Activated CD4-positive, alpha-beta memory T cell treated with anti-CD3 and anti-CD28 coated beads, Interleukin-2, amount 10 ng/mL, durations not matched to agents 7 days and 5 days (primary cell): Measurements from ENCODE around the gene ACP2. TPM values are rescaled to one million over a fixed set of nuclear protein-coding genes. Genes with fewer than 3 reads are reported as not detected.
A peak's percentile ranks its signal among the peaks of the same experiment; 100 is the strongest.

Experiments
- CTCF ChIA-PET: fragments of 350-600 bp; sonication (Branson Sonifier 250); formaldehyde crosslinking; loops from one replicate; lab custom pipeline; 2021; ENCODE audit warnings: antibody characterized with exemption, inconsistent platforms; lab: Charles Lee
- POLR2A ChIA-PET: fragments of 350-600 bp; sonication (Branson Sonifier 250); formaldehyde crosslinking; loops from one replicate; lab custom pipeline; 2021; ENCODE audit warnings: antibody characterized with exemption; lab: Charles Lee
- DNase-seq: peaks from one replicate; pipeline ENCODE4 v3.0.0-alpha.2; 2020
- H3K27ac Mint-ChIP-seq: one replicate; pipeline ENCODE4 v1.8.0; 2021; ENCODE audit warnings: mild to moderate bottlenecking, mixed read lengths
- H3K27me3 Mint-ChIP-seq: one replicate; pipeline ENCODE4 v1.8.0; 2021; ENCODE audit warnings: mixed read lengths
- H3K36me3 Mint-ChIP-seq: one replicate; pipeline ENCODE4 v1.8.0; 2021; ENCODE audit warnings: low read depth, mixed read lengths
- H3K4me1 Mint-ChIP-seq: one replicate; pipeline ENCODE4 v1.8.0; 2021; ENCODE audit warnings: mixed read lengths
- H3K4me3 Mint-ChIP-seq: one replicate; pipeline ENCODE4 v1.8.0; 2021; ENCODE audit warnings: mild to moderate bottlenecking, mixed read lengths
- H3K9me3 Mint-ChIP-seq: one replicate; pipeline ENCODE4 v1.8.0; 2021; ENCODE audit warnings: mixed read lengths
- total RNA-seq, 2 experiments: library from RNA; stranded (reverse); gene quantifications; one replicate each; pipeline ENCODE4 v1.2.3, GENCODE V29; 2021

Gene ACP2
- total RNA-seq, 2 experiments from 2014 or later: 26.6 to 27.1 TPM

DNA sequence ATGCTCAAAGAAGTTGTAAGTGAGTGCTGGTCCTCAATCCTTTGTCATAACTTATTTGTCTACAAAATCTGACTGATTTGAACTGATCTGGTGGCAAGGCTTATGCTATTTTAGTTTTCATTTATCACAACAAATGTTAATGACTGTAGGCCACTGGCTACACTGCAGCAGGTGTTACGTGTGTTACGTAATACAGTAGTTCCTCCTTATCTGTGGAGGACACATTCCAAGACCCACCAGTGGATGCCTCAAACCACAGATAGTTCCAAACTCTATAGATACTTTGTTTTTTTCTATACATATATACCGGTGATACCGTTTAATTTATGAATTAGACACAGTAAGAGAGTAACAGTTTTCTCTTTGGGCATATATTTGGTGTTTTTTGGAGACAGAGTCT lies 28.3 kb upstream of the ACP2 start:
- no peaks in the 10 kb centered on the region for H3K27me3 Mint-ChIP-seq
- ChIA-PET CTCF (no interaction called here), POLR2A (no interaction called here)
- H3K9me3 Mint-ChIP-seq: no peaks in the 10 kb centered on the region
- DNase-seq: no peak
- H3K36me3 Mint-ChIP-seq: peaks cover 72% of the 10 kb centered on the region
- peaks cover 14% of the 10 kb centered on the region for H3K4me1 Mint-ChIP-seq
- no peak overlapping the region for H3K4me3 Mint-ChIP-seq
- no peak overlapping the region for H3K27ac Mint-ChIP-seq

DNA sequence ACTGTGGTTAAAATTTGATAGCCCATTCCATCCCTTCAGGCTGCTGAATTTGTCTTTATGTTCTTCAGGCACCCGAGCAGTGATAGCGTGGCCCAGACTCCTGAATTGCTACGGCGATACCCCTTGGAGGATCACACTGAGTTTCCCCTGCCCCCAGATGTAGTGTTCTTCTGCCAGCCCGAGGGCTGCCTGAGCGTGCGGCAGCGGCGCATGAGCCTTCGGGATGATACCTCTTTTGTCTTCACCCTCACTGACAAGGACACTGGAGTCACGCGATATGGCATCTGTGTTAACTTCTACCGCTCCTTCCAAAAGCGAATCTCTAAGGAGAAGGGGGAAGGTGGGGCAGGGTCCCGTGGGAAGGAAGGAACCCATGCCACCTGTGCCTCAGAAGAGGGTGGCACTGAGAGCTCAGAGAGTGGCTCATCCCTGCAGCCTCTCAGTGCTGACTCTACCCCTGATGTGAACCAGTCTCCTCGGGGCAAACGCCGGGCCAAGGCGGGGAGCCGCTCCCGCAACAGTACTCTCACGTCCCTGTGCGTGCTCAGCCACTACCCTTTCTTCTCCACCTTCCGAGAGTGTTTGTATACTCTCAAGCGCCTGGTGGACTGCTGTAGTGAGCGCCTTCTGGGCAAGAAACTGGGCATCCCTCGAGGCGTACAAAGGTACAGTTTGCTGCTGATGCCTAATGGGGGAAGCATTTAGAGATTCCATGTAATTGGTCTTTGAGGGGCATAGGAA lies 26.1 kb upstream of the ACP2 start:
- CTCF ChIA-PET: interaction anchor here (0.5 to 2.6 kb wide), 3 partner anchors 15 to 100 kb away, joined by 3 to 8 read pairs (median 4); no protein-coding TSS in a partner anchor
- POLR2A ChIA-PET: interaction anchor here (0.8 kb wide), 1 partner anchor 95 kb away, joined by 3 read pairs; no protein-coding TSS in a partner anchor
- Mint-ChIP-seq H3K4me3 (no peak overlapping the region), H3K4me1 (peaks cover 27% of the 10 kb centered on the region), H3K9me3 (no peaks in the 10 kb centered on the region), H3K27ac (no peak overlapping the region), H3K36me3 (peaks cover 68% of the 10 kb centered on the region), H3K27me3 (no peaks in the 10 kb centered on the region)
- no peak for DNase-seq

DNA sequence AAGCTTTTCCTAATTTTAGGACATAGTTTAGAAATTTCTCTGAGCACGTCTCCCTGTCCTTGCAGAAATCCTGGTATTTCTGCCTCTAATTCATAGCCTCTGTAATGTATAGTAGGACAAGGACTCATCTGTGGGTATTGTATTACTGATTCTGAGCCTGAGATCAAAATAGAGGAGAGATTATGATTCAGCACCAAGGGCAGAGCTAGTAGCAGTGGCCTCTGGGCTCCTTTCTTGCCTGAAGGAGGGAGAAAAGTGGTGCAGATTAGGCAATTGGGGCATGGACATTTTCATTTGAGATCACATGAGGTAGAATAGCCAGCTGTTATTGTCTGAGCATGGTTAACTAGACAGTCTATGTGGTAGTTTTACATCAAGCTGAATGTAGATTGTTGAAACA lies 24.1 kb upstream of the ACP2 start:
- no peak overlapping the region for H3K27ac Mint-ChIP-seq
- CTCF ChIA-PET: interaction anchor here (0.9 to 2.6 kb wide), 5 partner anchors 13 to 182 kb away, joined by 3 to 8 read pairs (median 4); partner anchors contain the start of gene DDB2
- H3K36me3 Mint-ChIP-seq: peaks cover 51% of the 10 kb centered on the region

GRCh38 chr11:47271961-47272661 lies 23.5 kb upstream of the ACP2 start:
- Mint-ChIP-seq H3K27me3 (no peaks in the 10 kb centered on the region), H3K27ac (peak overlapping the region; percentile 79), H3K4me1 (peaks cover 44% of the 10 kb centered on the region), H3K4me3 (peak overlapping the region; percentile 29), H3K9me3 (no peaks in the 10 kb centered on the region), H3K36me3 (peaks cover 45% of the 10 kb centered on the region)
- DNase-seq: no peak
- CTCF ChIA-PET: interaction anchor here (1.1 to 2.6 kb wide), 5 partner anchors 13 to 140 kb away, joined by 3 to 12 read pairs (median 8); partner anchors contain the start of genes ACP2 and DDB2
- POLR2A ChIA-PET: interaction anchor here (0.9 to 4.4 kb wide), 8 partner anchors 13 to 183 kb away, joined by 3 to 63 read pairs (median 5); partner anchors contain the start of genes ACP2, DDB2 and NR1H3

More for the DNA sequence above, 24.1 kb upstream of the ACP2 start:
- Mint-ChIP-seq H3K4me3 (no peak overlapping the region), H3K27me3 (no peaks in the 10 kb centered on the region), H3K9me3 (no peaks in the 10 kb centered on the region), H3K4me1 (peaks cover 43% of the 10 kb centered on the region)
- POLR2A ChIA-PET: interaction anchor here (0.9 to 4.4 kb wide), 4 partner anchors 24 to 95 kb away, joined by 3 to 63 read pairs (median 5); partner anchors contain the start of genes ACP2 and DDB2
- no peak for DNase-seq

- Mint-ChIP-seq H3K36me3 (peaks cover 38% of the 10 kb centered on the region), H3K27me3 (no peaks in the 10 kb centered on the region), H3K4me1 (peaks cover 44% of the 10 kb centered on the region), H3K27ac (peak overlapping the region; percentile 79), H3K9me3 (no peaks in the 10 kb centered on the region), H3K4me3 (peak overlapping the region; percentile 76)
- ChIA-PET CTCF (interaction anchor here (0.7 to 2.0 kb wide), 9 partner anchors 12 to 294 kb away, joined by 3 to 12 read pairs (median 5); partner anchors contain the start of genes ACP2, DDB2 and PTPMT1), POLR2A (interaction anchor here (0.7 to 4.4 kb wide), 17 partner anchors 13 to 184 kb away, joined by 3 to 63 read pairs (median 5); partner anchors contain the start of genes ACP2, DDB2, NR1H3 and PSMC3)
- no peak for DNase-seq
Observed at GRCh38 chr11:47271328-47271727, 22.7 kb upstream of the ACP2 start.

GRCh38 chr11:47270331-47271271 lies 22.0 kb upstream of the ACP2 start:
- Mint-ChIP-seq H3K27me3 (no peaks in the 10 kb centered on the region), H3K27ac (peak overlapping the region; percentile 79), H3K9me3 (no peaks in the 10 kb centered on the region), H3K36me3 (peaks cover 30% of the 10 kb centered on the region), H3K4me1 (peaks cover 48% of the 10 kb centered on the region), H3K4me3 (peak overlapping the region; percentile 76)
- CTCF ChIA-PET: interaction anchor here (0.7 to 2.0 kb wide), 9 partner anchors 11 to 295 kb away, joined by 3 to 12 read pairs (median 5); partner anchors contain the start of genes ACP2, DDB2 and PTPMT1
- peak; percentile 59 for DNase-seq
- POLR2A ChIA-PET: interaction anchor here (0.7 to 4.4 kb wide), 18 partner anchors 12 to 185 kb away, joined by 3 to 63 read pairs (median 5); partner anchors contain the start of genes ACP2, DDB2, NR1H3 and PSMC3

GRCh38 chr11:47269829-47270305 lies 21.3 kb upstream of the ACP2 start, which contains the start of gene MADD:
TSS of gene MADD (plus strand) at chr11:47270133.
- Mint-ChIP-seq H3K27ac (peak within 1 kb of the TSS; percentile 97), H3K4me1 (peaks cover 54% of the 10 kb centered on the region), H3K27me3 (no peaks in the 10 kb centered on the region), H3K9me3 (no peaks in the 10 kb centered on the region), H3K4me3 (peak within 1 kb of the TSS; percentile 76), H3K36me3 (peaks cover 25% of the 10 kb centered on the region)
- ChIA-PET POLR2A (interaction anchor here (0.7 to 4.4 kb wide), 10 partner anchors 11 to 184 kb away, joined by 3 to 63 read pairs (median 8); partner anchors contain the start of genes ACP2, DDB2, NR1H3 and PSMC3), CTCF (interaction anchor here (1.8 to 1.9 kb wide), 2 partner anchors 35 to 55 kb away, joined by 5 to 9 read pairs; partner anchors contain the start of gene DDB2)
- peak; percentile 91 for DNase-seq

DNA sequence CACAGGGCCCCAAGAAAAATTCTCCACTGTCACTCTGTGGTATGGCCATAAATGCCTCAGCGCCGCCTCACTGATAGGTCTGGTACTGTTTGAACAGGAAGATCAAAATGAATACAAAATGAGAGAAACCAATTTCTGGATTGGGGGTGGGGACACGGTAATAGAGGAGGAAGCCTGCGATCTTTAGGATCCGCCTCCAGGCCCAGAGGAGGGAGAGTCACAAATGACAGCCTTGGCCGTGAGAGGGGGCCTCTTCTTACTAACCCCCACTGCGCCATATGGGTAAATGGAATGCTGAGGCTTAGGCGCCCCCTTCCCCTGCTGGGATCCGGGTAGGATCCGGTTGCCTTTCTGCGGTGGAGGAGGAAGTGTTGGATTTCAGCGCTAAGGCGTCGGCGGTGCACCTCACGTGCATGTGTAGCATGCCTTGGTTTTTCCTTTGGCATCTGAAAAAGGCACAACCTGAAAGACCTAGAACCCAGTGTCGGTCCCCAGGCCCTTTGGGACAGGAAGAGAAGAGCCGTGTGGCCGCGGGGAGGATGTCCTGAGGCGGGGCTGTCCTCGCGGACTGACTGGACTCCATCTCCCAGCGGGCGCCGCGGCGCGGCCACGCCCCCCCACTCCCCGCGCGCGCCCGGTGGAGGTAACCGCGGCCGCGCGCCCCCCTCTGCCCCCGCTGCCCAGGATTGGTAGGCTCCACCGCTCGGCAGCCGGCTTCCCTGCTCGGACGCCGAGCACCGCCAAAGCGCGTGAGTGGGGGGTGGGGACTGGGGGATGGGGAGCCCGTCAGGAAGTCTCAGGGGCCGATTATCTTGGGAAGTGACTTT lies 20.6 kb upstream of the ACP2 start:
- peak overlapping the region; percentile 97 for H3K27ac Mint-ChIP-seq
- ChIA-PET CTCF (interaction anchor here (1.4 to 1.5 kb wide), 2 partner anchors 10 to 55 kb away, joined by 6 to 9 read pairs; partner anchors contain the start of gene DDB2), POLR2A (interaction anchor here (1.1 to 7.1 kb wide), 10 partner anchors 10 to 138 kb away, joined by 3 to 75 read pairs (median 9); partner anchors contain the start of genes ACP2, DDB2 and NR1H3)
- peak; percentile 87 for DNase-seq
- peak overlapping the region; percentile 76 for H3K4me3 Mint-ChIP-seq
- H3K9me3 Mint-ChIP-seq: no peaks in the 10 kb centered on the region
- peaks cover 59% of the 10 kb centered on the region for H3K4me1 Mint-ChIP-seq
- no peaks in the 10 kb centered on the region for H3K27me3 Mint-ChIP-seq
- peaks cover 18% of the 10 kb centered on the region for H3K36me3 Mint-ChIP-seq

DNA sequence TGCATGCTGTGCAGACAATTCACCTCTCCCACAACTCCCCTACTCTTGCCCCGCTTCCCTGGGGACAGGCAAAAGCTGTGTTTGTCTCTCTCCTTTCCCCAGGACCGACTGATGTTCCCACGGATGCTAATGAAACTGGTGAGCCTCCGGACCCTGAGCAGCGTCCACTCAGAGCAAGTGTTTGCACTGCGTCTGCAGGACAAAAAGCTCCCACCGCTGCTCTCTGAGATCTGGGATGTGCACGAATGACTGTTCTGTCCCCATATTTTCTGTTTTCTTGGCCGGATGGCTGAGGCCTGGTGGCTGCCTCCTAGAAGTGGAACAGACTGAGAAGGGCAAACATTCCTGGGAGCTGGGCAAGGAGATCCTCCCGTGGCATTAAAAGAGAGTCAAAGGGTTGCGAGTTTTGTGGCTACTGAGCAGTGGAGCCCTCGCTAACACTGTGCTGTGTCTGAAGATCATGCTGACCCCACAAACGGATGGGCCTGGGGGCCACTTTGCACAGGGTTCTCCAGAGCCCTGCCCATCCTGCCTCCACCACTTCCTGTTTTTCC lies 19.9 kb upstream of the ACP2 start:
- DNase-seq: no peak
- Mint-ChIP-seq H3K27ac (peak overlapping the region; percentile 97), H3K9me3 (no peaks in the 10 kb centered on the region), H3K4me3 (peak overlapping the region; percentile 76), H3K4me1 (peaks cover 57% of the 10 kb centered on the region), H3K36me3 (peaks cover 11% of the 10 kb centered on the region), H3K27me3 (no peaks in the 10 kb centered on the region)
- POLR2A ChIA-PET: interaction anchor here (0.9 to 7.1 kb wide), 7 partner anchors 9 to 139 kb away, joined by 3 to 75 read pairs (median 4); partner anchors contain the start of genes ACP2 and DDB2
- CTCF ChIA-PET: interaction anchor here (1.4 to 1.5 kb wide), 2 partner anchors 9 to 54 kb away, joined by 6 to 9 read pairs; partner anchors contain the start of gene DDB2

- DNase-seq: no peak
- peaks cover 11% of the 10 kb centered on the region for H3K36me3 Mint-ChIP-seq
- peaks cover 55% of the 10 kb centered on the region for H3K4me1 Mint-ChIP-seq
- H3K9me3 Mint-ChIP-seq: no peaks in the 10 kb centered on the region
- CTCF ChIA-PET: interaction anchor here (1.4 to 1.5 kb wide), 2 partner anchors 8 to 53 kb away, joined by 6 to 9 read pairs; partner anchors contain the start of gene DDB2
- H3K27me3 Mint-ChIP-seq: no peaks in the 10 kb centered on the region
- peak overlapping the region; percentile 97 for H3K27ac Mint-ChIP-seq
- H3K4me3 Mint-ChIP-seq: no peak overlapping the region
- POLR2A ChIA-PET: interaction anchor here (0.9 to 7.1 kb wide), 8 partner anchors 9 to 139 kb away, joined by 3 to 75 read pairs (median 4); partner anchors contain the start of genes ACP2 and DDB2
Observed at GRCh38 chr11:47267876-47268275, 19.3 kb upstream of the ACP2 start.
